Measurements from ENCODE around the gene UNC45A. TPM values are rescaled to one million over a fixed set of nuclear protein-coding genes. Genes with fewer than 3 reads are reported as not detected.
A peak's percentile ranks its signal among the peaks of the same experiment; 100 is the strongest.

The UNC45A gene
- total and polyA plus RNA-seq, 2 experiments from 2014 or later, result 58.6 to 75.8 TPM

DNA sequence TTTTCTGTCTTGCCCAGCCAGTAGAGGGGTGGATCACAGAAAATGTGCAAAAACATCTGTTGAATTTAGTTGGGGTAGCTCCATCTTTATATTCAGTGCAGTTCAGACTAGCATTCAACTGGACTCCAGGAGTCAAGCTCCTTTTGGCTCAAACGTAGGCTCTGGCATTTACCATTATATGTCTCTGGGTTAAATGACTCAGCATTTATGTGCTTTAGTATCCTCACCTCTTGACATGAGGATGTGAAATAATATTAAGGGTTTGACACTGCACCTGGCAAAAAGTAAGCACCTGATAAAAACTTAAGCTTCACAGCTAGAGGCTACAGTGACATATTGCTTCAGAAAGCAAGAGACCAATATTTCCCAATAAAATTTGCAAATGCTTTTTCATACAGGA lies 44.5 kb downstream of the UNC45A start:
- in situ Hi-C loops (cut with MboI), result no loop called here
- no peak for TF ChIP-seq EZH2 (IDR thresholded peaks at IDR 0.05; ENCODE audit: insufficient read depth, poor library complexity, severe bottlenecking)
- TF ChIP-seq EZH2phosphoT487 (IDR thresholded peaks at IDR 0.05; ENCODE audit: insufficient read depth, low read depth), result no peak
- H3K9me2 ChIP-seq (ENCODE audit: insufficient read depth), result no peaks in the 10 kb centered on the region

GRCh38 chr15:90981681-90982080 lies 46.6 kb downstream of the UNC45A start:
- no peaks in the 10 kb centered on the region for H4K20me1 ChIP-seq (ENCODE audit: insufficient read depth)
- no peak for TF ChIP-seq EZH2phosphoT487 (IDR thresholded peaks at IDR 0.05; ENCODE audit: insufficient read depth, low read depth)
- TF ChIP-seq EZH2 (IDR thresholded peaks at IDR 0.05; ENCODE audit: insufficient read depth, poor library complexity, severe bottlenecking), result no peak
- H2AFZ ChIP-seq, result peak overlapping the region; percentile 25; the same call in 1 of the 2 replicates
- H3K4me2 ChIP-seq (ENCODE audit: unreplicated experiment), result no peak overlapping the region
- DNase-seq, result no peak
- H3K4me1 ChIP-seq (ENCODE audit: insufficient read depth), result no peaks in the 10 kb centered on the region
- H3K27me3 ChIP-seq (replicated peaks; ENCODE audit: insufficient read depth), result no peaks in the 10 kb centered on the region
- H3K79me2 ChIP-seq (ENCODE audit: insufficient read depth), result peaks cover 37% of the 10 kb centered on the region
- no peak overlapping the region for H3K9ac ChIP-seq
- WGBS, 2 experiments (ENCODE audit: low coverage in 1 of 2, low lambda C conversion rate in 2 of 2, missing lambda C conversion rate in 2 of 2), result 82 to 83% methylated on average over 6 of the region's 6 CpGs
- H3K9me3 ChIP-seq (ENCODE audit: low read depth), result no peaks in the 10 kb centered on the region
- peaks cover 19% of the 10 kb centered on the region; the same call in 1 of the 2 replicates for H3K36me3 ChIP-seq (ENCODE audit: low read depth)
- H3F3A ChIP-seq (ENCODE audit: insufficient read depth), result no peaks in the 10 kb centered on the region
- in situ Hi-C loops (cut with MboI), result no loop called here
- H3K27ac ChIP-seq, result no peak overlapping the region
- no peak overlapping the region for H3K4me3 ChIP-seq
- H3K9me2 ChIP-seq (ENCODE audit: insufficient read depth), result no peaks in the 10 kb centered on the region

More for the DNA sequence above, 44.5 kb downstream of the UNC45A start:
- Histone ChIP-seq H3K9me3 (ENCODE audit: low read depth) (no peaks in the 10 kb centered on the region), H3K9ac (no peak overlapping the region), H4K20me1 (ENCODE audit: insufficient read depth) (no peaks in the 10 kb centered on the region), H3K27ac (no peak overlapping the region), H3K79me2 (ENCODE audit: insufficient read depth) (peaks cover 16% of the 10 kb centered on the region), H3K4me3 (no peak overlapping the region), H2AFZ (no peak overlapping the region), H3K27me3 (replicated peaks; ENCODE audit: insufficient read depth) (no peaks in the 10 kb centered on the region), H3K4me1 (ENCODE audit: insufficient read depth) (no peaks in the 10 kb centered on the region), H3F3A (ENCODE audit: insufficient read depth) (no peaks in the 10 kb centered on the region), H3K36me3 (ENCODE audit: low read depth) (peaks cover 19% of the 10 kb centered on the region; the same call in 1 of the 2 replicates), H3K4me2 (ENCODE audit: unreplicated experiment) (no peak overlapping the region)
- DNase-seq, result peak; percentile 22
- WGBS, 2 experiments (ENCODE audit: low coverage in 1 of 2, low lambda C conversion rate in 2 of 2, missing lambda C conversion rate in 2 of 2), result 40 to 50% methylated on average over 1 of the region's 1 CpG

DNA sequence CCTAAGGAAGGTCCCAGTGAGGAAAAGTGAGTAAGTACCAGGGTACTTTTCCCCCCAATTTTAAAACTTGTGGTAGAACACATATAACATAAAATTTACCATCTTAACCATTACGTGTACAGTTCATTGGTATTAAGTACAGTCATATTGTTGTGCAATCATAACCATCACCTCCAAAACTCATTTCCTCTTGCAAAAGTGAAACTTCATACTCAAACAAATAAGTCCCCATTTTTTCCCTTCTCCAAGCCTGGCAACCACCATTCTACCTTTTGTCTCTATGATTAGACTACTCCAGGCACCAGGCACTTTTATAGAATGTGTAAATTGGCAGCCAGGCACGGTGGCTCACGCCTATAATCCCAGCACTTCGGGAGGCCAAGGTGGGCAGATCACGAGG lies 47.0 kb downstream of the UNC45A start:
- Histone ChIP-seq H3K9me2 (ENCODE audit: insufficient read depth) (no peaks in the 10 kb centered on the region), H3K27me3 (replicated peaks; ENCODE audit: insufficient read depth) (no peaks in the 10 kb centered on the region), H4K20me1 (ENCODE audit: insufficient read depth) (no peaks in the 10 kb centered on the region), H2AFZ (peak overlapping the region; percentile 25; the same call in 1 of the 2 replicates), H3K36me3 (ENCODE audit: low read depth) (peaks cover 18% of the 10 kb centered on the region; the same call in 1 of the 2 replicates), H3K9me3 (ENCODE audit: low read depth) (no peaks in the 10 kb centered on the region), H3K4me3 (no peak overlapping the region), H3K27ac (no peak overlapping the region), H3K9ac (no peak overlapping the region), H3K4me2 (ENCODE audit: unreplicated experiment) (no peak overlapping the region), H3F3A (ENCODE audit: insufficient read depth) (no peaks in the 10 kb centered on the region), H3K4me1 (ENCODE audit: insufficient read depth) (no peaks in the 10 kb centered on the region), H3K79me2 (ENCODE audit: insufficient read depth) (peaks cover 42% of the 10 kb centered on the region)
- WGBS, 2 experiments (ENCODE audit: low coverage in 1 of 2, low lambda C conversion rate in 2 of 2, missing lambda C conversion rate in 2 of 2), result 82 to 86% methylated on average over 5 of the region's 5 CpGs
- peak; percentile 64 for DNase-seq
- in situ Hi-C loops (cut with MboI), result no loop called here
- TF ChIP-seq EZH2phosphoT487 (IDR thresholded peaks at IDR 0.05; ENCODE audit: insufficient read depth, low read depth) (no peak), EZH2 (IDR thresholded peaks at IDR 0.05; ENCODE audit: insufficient read depth, poor library complexity, severe bottlenecking) (no peak)

DNA sequence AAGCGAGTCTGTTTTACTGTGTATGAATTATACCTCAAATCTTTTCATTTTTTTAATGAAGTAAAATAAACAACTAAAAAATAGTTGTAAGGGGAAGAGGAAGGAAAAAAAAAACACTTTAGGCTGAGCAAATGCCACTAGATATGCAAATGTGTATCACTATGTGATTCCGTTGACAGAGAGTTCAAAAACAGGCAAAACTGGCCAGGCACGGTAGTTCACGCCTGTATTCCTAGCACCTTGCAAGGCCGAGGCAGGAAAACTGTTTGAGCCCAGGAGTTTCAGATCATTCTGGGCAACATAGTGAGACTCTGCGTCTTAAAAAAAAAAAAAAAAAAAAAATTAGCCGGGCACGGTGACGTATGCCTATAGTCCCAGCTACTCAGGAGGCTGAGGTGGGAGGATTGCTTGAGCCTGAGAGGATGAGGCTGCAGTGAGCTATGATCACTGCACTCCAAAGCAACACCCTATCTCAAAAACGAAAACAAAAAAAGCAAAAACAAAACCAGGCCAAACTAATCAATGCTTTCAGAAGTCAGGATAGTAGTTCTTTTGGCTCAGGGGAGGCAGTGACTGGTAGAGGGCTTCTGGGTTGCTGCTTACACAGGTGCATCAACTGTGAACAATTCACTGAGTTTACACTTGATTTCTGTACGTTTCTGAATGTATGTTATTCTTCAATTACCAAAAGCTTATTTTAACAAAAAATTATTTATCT lies 51.9 kb downstream of the UNC45A start:
- Histone ChIP-seq H3K9me3 (ENCODE audit: low read depth) (no peaks in the 10 kb centered on the region), H3K4me2 (ENCODE audit: unreplicated experiment) (no peak overlapping the region), H3K27ac (no peak overlapping the region), H3K9ac (no peak overlapping the region), H4K20me1 (ENCODE audit: insufficient read depth) (no peaks in the 10 kb centered on the region), H3K27me3 (replicated peaks; ENCODE audit: insufficient read depth) (no peaks in the 10 kb centered on the region), H3K79me2 (ENCODE audit: insufficient read depth) (peaks cover 90% of the 10 kb centered on the region), H3F3A (ENCODE audit: insufficient read depth) (no peaks in the 10 kb centered on the region), H3K4me1 (ENCODE audit: insufficient read depth) (no peaks in the 10 kb centered on the region), H3K36me3 (ENCODE audit: low read depth) (peaks cover 10% of the 10 kb centered on the region; the same call in 1 of the 2 replicates), H3K4me3 (no peak overlapping the region), H3K9me2 (ENCODE audit: insufficient read depth) (no peaks in the 10 kb centered on the region), H2AFZ (peak overlapping the region; percentile 61)
- DNase-seq, result no peak
- no peak for TF ChIP-seq EZH2phosphoT487 (IDR thresholded peaks at IDR 0.05; ENCODE audit: insufficient read depth, low read depth)
- 85 to 86% methylated on average over 11 of the region's 11 CpGs for WGBS, 2 experiments (ENCODE audit: low coverage in 1 of 2, low lambda C conversion rate in 2 of 2, missing lambda C conversion rate in 2 of 2)
- in situ Hi-C loops (cut with MboI), result no loop called here
